ENCODE data around the gene NRARP.

GRCh38 chr9:137306066-137306849 is 4.2 kb upstream of the NRARP start:
- TF ChIP-seq CTCF (IDR thresholded peaks at IDR 0.05; ENCODE audit: control extremely low read depth in 1 of 3, insufficient read depth in 1 of 3, low read depth in 1 of 3, low read length in 3 of 3) (no peak), GTF2F1 (IDR thresholded peaks at IDR 0.05; ENCODE audit: borderline replicate concordance, low read depth, low read length) (no peak), MAX (IDR thresholded peaks at IDR 0.05) (no peak), CEBPB (IDR thresholded peaks at IDR 0.05; ENCODE audit: low read depth, low read length) (no peak), NANOG (IDR thresholded peaks at IDR 0.05; ENCODE audit: insufficient read depth, low read depth, low read length, poor library complexity, severe bottlenecking) (no peak), SIX5 (IDR thresholded peaks at IDR 0.05; ENCODE audit: low read depth, low read length) (no peak)
- TF ChIP-seq, protein P1, sequence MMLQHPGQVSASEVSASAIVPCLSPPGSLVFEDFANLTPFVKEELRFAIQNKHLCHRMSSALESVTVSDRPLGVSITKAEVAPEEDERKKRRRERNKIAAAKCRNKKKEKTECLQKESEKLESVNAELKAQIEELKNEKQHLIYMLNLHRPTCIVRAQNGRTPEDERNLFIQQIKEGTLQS (IDR thresholded peaks at IDR 0.05; ENCODE audit: insufficient read depth, low read depth, low read length) = no peak
